ENCODE measurements around the gene NEAT1. TPM values are rescaled to one million over a fixed set of nuclear protein-coding genes. Genes with fewer than 3 reads are reported as not detected.
A peak's percentile ranks its signal among the peaks of the same experiment; 100 is the strongest.

NEAT1 gene
- total RNA-seq (3.4 and 11.3 TPM in 2 replicates), polyA plus RNA-seq (4.2 and 5.6 TPM in 2 replicates)

DNA sequence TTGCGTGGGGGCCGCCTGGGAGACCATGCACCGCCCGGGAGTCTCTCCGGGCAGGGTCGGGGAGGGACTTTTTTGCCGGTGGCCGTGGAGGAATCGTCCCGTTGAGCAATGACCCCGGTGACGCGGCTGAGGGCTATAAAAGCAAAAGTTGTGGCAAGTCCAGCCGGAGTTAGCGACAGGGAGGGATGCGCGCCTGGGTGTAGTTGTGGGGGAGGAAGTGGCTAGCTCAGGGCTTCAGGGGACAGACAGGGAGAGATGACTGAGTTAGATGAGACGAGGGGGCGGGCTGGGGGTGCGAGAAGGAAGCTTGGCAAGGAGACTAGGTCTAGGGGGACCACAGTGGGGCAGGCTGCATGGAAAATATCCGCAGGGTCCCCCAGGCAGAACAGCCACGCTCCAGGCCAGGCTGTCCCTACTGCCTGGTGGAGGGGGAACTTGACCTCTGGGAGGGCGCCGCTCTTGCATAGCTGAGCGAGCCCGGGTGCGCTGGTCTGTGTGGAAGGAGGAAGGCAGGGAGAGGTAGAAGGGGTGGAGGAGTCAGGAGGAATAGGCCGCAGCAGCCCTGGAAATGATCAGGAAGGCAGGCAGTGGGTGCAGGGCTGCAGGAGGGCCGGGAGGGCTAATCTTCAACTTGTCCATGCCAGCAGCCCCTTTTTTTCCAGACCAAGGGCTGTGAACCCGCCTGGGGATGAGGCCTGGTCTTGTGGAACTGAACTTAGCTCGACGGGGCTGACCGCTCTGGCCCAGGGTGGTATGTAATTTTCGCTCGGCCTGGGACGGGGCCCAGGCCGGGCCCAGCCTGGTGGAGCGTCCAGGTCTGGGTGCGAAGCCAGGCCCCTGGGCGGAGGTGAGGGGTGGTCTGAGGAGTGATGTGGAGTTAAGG, at the start of gene NEAT1:
Gene NEAT1, plus strand, starts transcription at position 166 of the 883 bp plus-strand sequence.
- Histone ChIP-seq H3K27me3 (no peaks in the 10 kb centered on the region), H3K27ac (peak within 1 kb of the TSS; percentile 98), H3K36me3 (no peaks in the 10 kb centered on the region), H3K4me3 (peak within 1 kb of the TSS; percentile 35), H3K4me1 (ENCODE audit: low read depth) (peaks cover 82% of the 10 kb centered on the region), H3K9me3 (ENCODE audit: low read depth) (no peaks in the 10 kb centered on the region)
- peak; percentile 82 to 96 for DNase-seq (ENCODE audit: low read depth in 1 of 2, low spot score in 1 of 2)
- TF ChIP-seq, protein P1, sequence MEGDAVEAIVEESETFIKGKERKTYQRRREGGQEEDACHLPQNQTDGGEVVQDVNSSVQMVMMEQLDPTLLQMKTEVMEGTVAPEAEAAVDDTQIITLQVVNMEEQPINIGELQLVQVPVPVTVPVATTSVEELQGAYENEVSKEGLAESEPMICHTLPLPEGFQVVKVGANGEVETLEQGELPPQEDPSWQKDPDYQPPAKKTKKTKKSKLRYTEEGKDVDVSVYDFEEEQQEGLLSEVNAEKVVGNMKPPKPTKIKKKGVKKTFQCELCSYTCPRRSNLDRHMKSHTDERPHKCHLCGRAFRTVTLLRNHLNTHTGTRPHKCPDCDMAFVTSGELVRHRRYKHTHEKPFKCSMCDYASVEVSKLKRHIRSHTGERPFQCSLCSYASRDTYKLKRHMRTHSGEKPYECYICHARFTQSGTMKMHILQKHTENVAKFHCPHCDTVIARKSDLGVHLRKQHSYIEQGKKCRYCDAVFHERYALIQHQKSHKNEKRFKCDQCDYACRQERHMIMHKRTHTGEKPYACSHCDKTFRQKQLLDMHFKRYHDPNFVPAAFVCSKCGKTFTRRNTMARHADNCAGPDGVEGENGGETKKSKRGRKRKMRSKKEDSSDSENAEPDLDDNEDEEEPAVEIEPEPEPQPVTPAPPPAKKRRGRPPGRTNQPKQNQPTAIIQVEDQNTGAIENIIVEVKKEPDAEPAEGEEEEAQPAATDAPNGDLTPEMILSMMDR (IDR thresholded peaks at IDR 0.05; ENCODE audit: low read depth, low read length) = no peak

DNA sequence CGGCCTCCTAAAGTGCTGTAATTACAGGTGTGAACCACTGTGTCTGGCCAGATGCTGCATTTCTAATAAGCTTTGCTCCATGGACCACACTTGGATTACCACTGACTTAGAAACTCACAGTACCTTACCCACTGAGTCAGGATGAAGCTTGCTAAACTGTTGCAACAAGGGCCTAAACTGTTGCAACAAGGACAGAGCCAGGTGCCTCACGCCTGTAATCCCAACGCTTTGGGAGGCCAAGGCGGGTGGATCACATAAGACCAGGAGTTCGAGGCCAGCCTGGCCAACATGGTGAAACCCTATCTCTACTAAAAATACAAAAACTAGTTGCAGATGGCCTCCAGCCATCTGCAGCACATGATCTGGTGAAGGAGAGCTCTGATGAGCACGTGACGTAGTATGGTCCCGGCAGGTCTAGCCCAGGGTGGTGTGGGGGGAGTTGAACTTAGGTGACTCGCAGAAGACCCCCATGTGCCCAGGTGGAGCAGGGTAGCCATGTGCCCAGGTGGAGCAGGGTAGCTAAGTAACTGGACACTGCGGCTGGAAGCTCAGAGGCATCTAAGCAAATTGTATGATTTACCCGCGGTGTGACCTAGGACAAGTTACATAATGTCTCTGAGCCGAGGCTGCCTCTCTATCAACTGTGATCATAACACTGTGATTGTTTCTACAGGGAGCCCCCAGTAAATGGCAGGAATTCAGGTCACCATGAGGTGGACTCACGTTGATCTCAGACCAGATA, 48.6 kb upstream of the NEAT1 start:
- no peak for DNase-seq (ENCODE audit: low read depth in 1 of 2, low spot score in 1 of 2)

DNA sequence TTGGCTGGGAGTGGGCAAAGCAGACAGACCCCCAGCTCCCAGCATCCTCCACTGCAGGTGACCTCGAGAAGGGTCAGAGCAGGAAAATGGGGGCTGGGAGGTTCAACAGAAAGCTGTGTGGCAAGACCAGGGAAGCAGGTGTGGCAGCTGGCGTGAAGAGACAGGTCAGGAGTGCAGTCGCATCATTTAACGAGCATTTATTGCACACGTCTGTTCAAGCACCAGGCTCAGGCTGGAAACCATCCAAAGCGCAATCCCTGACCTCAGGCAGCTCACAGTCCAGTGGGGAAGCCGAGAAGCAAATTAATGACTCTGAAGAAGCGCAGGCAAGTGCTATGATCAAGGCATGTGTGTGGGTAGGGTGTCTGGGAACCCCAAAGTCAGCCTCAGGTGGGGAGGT, 47.6 kb upstream of the NEAT1 start:
- H3K27ac ChIP-seq = no peak overlapping the region
- no peaks in the 10 kb centered on the region for H3K27me3 ChIP-seq
- H3K9me3 ChIP-seq (ENCODE audit: low read depth) = no peaks in the 10 kb centered on the region
- TF ChIP-seq, protein P1 (IDR thresholded peaks at IDR 0.05; ENCODE audit: low read depth, low read length) = no peak
- H3K4me3 ChIP-seq = no peak overlapping the region
- no peak for DNase-seq (ENCODE audit: low read depth in 1 of 2, low spot score in 1 of 2)
- H3K4me1 ChIP-seq (ENCODE audit: low read depth) = peaks cover 5% of the 10 kb centered on the region
- H3K36me3 ChIP-seq = no peaks in the 10 kb centered on the region

More for the DNA sequence above, 48.6 kb upstream of the NEAT1 start:
- Histone ChIP-seq H3K4me3 (no peak overlapping the region), H3K27ac (no peak overlapping the region), H3K9me3 (ENCODE audit: low read depth) (no peaks in the 10 kb centered on the region), H3K36me3 (no peaks in the 10 kb centered on the region), H3K4me1 (ENCODE audit: low read depth) (peaks cover 5% of the 10 kb centered on the region), H3K27me3 (no peaks in the 10 kb centered on the region)
- TF ChIP-seq, protein P1 (IDR thresholded peaks at IDR 0.05; ENCODE audit: low read depth, low read length) = no peak

DNA sequence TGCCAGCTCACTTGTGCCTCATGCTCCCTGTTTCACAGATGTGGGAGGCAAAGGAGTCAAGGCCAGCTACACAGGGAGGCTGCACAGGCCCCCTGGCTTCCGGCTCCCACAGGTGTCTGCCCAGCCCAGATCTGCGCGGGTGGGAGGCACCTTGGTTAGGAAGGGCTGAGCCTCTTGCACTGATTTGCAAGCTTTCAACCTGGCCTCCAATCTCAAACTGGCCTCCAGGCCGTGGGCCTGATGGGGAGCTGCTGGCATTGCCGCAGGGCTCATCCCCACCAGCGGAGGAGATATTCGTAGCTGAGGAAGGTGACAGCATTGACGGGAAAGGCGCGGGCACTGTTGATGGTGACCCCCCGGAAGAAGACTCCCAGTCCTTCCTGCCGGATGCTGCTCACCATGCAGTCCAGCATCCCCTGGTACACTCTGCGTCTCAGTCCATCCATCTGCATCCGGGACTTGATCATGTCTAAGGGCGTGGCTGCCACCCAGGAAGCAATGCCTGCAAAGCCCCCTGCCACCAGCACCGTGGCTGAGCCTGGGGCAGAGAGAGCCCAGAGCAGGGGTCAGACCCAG, 46.4 kb upstream of the NEAT1 start:
- no peak overlapping the region for H3K27ac ChIP-seq
- TF ChIP-seq, protein P1 (IDR thresholded peaks at IDR 0.05; ENCODE audit: low read depth, low read length) = no peak
- H3K4me3 ChIP-seq = no peak overlapping the region
- H3K36me3 ChIP-seq = no peaks in the 10 kb centered on the region
- H3K4me1 ChIP-seq (ENCODE audit: low read depth) = peaks cover 9% of the 10 kb centered on the region
- no peaks in the 10 kb centered on the region for H3K27me3 ChIP-seq
- no peak for DNase-seq (ENCODE audit: low read depth in 1 of 2, low spot score in 1 of 2)
- H3K9me3 ChIP-seq (ENCODE audit: low read depth) = no peaks in the 10 kb centered on the region

DNA sequence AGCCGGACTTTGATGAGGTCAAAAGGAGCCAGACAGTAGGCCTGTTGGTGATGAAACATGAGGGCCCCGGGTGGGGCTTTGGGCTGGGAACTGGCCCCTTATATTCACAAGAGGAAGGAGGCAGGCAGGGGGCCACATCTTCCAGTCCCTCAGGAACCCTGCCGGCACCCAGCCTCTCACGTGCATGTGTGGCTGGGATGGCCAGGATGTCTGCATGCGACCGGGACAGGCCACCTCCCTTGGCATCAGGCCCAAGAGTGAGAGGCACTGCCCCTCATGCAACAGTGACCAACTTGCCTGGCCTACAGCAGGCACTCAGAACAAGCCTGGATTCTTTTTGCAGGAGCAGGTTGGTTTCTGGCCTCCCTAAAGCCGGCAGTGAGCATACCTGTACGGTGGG, 45.6 kb upstream of the NEAT1 start:
- Histone ChIP-seq H3K36me3 (no peaks in the 10 kb centered on the region), H3K4me3 (no peak overlapping the region), H3K9me3 (ENCODE audit: low read depth) (no peaks in the 10 kb centered on the region), H3K27me3 (no peaks in the 10 kb centered on the region), H3K27ac (no peak overlapping the region), H3K4me1 (ENCODE audit: low read depth) (peaks cover 17% of the 10 kb centered on the region)
- DNase-seq (ENCODE audit: low read depth in 1 of 2, low spot score in 1 of 2) = no peak
- TF ChIP-seq, protein P1 (IDR thresholded peaks at IDR 0.05; ENCODE audit: low read depth, low read length) = no peak

Data from cardiac muscle cell (in vitro differentiated cells and primary cell).